ENCODE results near the gene PROM1.

GRCh38 chr4:16124232-16124631 is 40.4 kb upstream of the PROM1 start:
- TF ChIP-seq CTCF (IDR thresholded peaks at IDR 0.05; ENCODE audit: poor library complexity) (no peak), EZH2 (IDR thresholded peaks at IDR 0.05; ENCODE audit: borderline replicate concordance) (no peak), EZH2phosphoT487 (IDR thresholded peaks at IDR 0.05; ENCODE audit: low read depth, severe bottlenecking, unreplicated experiment) (no peak)
